ENCODE results near the gene SPAG17.

DNA sequence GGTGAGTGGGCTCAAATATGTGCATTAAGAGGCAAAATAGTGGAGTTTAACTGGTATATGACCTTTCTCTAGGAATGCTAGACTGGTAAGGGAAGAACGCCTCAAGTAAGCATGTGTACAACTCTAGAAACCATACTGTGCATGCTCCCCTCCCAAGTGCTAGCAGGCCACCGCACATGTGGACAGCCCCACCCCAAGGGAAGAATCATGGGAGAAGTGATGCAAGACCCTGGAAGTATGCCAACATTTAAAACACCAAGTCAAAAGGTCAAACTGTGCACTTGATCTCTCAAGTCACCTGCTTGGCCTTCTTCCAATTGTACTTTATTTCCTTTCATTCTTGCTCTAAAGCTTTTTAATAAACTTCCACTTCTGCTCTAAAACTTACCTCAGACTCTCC lies 135.0 kb downstream of the SPAG17 start:
- no peak for TF ChIP-seq CTCF (IDR thresholded peaks at IDR 0.05)
- no peak for TF ChIP-seq POLR2AphosphoS5 (IDR thresholded peaks at IDR 0.05)
- no peak for TF ChIP-seq EP300 (IDR thresholded peaks at IDR 0.05)
- TF ChIP-seq POLR2A (IDR thresholded peaks at IDR 0.05): no peak
